ENCODE results near the gene CCL25.
A peak's percentile ranks its signal among the peaks of the same experiment; 100 is the strongest.
"Not testable (repeated sequence)": the region's sequence is repeated elsewhere in the genome, so short reads cannot be mapped to it uniquely, and the experiment has no call there.

The CCL25 gene

DNA sequence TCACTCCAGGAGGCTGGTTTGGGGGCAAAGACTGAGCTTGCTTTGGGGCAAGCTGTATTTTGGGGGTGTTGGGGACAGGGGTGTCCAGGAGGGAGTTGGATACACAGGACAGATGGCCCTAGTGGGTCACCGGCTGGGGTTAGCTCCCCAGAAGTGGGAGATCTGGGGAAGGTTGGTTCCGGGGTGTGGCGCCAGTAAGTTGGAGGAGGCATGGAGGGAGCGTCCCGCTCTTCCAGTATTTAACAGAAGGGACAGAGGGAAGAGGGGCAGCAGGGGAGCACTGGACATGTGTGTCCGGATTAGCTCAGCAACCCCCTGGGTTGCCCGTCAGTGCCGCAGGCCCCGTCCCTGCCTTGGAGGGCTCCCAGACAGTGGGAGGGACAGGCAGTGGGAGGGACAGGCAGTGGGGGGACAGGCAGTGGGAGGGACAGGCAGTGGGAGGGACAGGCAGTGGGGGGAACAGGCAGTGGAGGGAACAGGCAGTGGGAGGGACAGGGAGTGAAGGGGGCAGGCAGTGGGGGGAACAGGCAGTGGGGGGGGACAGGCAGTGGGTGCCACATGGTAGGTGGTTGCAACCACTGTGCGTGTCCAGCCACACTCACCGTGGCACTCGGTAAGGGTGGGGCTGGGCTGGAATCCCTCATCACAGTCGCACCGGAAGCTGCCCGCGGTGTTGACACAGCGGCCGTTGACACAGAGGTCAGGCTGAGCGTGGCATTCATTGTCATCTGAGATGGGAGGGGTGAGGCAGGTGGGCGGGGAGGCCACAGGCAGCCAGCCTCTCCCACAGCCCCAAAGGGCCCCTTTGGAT, 33.2 kb downstream of the CCL25 start:
- DNase-seq (ENCODE audit: low spot score), result peak; percentile 81

DNA sequence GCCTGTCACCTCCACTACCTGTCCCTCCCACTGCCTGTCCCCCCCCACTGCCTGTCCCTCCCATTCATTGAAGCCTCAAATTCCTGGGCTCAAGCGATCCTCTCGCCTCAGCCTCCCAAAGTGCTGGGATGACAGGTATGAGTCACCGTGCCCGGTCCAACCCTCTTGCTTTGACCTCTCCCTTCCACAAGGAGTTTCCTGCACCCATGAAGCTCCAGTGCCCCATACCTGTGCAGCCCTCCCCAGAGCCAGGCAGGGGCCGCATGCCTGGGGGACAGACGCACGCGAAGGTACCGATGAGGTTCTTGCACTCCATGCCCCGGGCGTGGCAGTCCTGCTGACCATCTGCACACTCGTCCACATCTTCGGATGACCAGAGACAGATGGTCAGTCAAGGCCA, 34.3 kb downstream of the CCL25 start:
- DNase-seq (ENCODE audit: low spot score), result no peak

DNA sequence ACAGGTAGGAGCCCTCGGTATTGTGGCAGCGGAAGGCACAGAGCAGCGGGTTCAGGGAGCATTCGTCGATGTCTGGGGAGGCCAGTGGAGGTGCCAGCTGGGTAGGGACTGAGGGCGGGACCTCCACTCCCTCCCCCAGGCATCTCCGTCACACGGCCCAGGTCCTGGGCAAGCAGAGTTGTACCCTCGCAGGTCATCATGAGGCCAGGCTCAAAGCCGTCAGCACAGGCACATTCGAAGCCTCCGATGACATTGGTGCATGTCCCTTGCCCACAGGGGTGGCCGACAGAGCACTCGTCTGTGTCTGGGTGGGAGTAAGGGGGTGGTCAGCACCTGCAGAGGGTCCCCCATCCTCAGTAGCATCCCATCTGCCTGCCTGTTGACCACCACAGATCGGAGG, 35.3 kb downstream of the CCL25 start:
- no peak for DNase-seq (ENCODE audit: low spot score)

DNA sequence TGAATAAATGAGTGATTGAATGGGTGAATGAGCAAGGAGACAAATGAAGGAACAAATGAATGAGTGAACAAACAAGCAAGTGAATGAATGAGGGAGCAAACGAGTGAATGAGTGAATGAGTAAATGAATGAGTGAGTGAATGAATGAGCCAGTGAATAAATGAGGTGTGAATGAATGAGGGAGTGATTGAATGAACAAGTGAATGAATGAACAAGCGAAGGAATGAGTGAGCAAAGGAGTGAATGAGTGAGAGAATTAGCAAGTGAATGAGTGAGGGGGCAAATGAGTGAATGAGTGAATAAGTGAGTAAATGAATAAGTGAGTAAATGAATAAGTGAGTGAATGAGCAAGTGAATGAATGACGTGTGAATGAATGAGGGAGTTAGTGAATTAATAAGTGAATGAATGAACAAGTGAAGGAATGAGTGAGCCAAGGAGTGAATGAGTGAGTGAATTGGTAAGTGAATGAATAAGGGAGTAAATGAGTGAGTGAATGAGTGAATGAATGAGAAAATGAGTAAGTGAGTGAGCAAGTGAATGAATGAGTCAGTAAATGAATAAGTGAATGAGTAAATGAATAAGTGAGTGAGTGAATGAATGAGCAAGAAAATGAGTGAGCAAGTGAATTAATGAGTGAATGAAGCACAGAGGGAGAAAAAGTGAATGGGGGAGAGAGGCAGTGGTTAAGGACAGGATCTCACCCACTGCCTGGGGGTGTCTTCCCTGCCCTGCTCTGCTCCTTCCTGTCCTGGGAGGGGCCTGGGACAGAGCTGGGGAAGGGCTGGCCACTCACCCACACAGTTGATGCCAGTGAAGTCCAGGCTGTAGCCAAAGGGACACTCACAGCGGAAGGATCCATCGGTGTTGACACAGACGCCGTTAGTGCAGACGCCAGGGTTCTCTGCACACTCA, 36.4 kb downstream of the CCL25 start:
- DNase-seq (ENCODE audit: low spot score), result no peak

DNA sequence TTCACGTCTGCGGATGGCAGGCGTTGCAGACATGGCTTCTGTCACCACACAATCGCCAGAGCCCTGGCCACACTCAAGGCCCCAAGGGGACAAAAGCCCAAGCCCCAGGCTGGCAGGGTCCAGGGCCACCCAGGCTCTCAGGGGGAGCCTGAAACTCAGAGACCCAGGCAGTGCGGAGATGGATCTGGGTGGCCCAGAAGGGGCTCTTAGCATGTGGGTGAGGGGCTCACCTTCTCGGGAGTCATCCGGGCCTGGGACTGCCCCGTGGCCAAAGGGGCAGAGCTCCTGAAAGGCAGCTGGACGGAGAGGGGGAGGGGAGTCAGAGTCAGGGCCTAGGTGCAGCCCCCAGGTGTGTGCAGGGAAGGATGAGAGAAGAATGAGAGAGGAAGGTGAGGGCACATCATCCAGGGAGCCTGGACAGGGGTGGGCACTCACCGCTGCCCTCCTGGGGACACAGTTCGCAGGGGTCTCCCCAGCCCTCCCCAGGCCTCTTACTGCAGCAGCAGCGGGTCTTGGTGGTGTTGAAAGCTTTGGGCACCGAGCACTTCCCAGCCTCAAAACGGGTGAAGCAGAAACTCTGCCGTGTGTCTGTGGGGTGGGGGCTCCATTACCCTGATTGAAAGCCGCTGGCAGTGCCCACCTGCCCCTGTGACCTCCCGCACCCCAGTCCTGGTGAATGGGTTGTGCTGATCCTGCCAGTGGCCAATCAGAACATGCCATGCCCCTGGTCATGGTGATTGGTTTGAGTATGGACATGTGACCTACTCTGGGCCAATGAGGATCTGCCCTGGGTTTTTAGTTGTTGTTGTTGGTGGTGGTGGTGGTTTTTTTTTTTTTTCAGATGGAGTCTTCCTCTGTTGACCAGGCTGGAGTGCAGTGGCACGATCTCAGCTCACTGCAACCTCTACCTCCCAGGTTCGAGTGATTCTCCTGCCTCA, 37.4 kb downstream of the CCL25 start:
- no peak for DNase-seq (ENCODE audit: low spot score)

DNA sequence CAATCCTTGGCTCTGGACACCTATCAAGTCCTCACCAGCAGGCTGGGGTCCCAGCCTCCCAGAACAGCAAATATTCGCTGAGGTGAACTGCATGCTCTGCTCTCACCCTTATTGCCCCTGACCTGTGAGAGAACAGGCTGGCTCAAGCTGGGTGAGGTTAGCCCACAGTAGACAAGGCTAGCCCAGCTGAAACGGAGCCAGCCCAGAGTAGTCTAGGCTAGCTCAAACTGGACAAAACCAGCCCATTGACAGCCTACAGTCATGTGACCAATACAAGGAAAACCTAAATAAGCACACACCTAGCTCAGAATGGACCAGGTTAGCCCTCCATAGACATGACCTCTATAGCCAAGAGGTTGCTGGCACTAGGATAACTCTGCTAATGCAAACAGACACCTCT, 38.4 kb downstream of the CCL25 start:
- DNase-seq (ENCODE audit: low spot score), result no peak

DNA sequence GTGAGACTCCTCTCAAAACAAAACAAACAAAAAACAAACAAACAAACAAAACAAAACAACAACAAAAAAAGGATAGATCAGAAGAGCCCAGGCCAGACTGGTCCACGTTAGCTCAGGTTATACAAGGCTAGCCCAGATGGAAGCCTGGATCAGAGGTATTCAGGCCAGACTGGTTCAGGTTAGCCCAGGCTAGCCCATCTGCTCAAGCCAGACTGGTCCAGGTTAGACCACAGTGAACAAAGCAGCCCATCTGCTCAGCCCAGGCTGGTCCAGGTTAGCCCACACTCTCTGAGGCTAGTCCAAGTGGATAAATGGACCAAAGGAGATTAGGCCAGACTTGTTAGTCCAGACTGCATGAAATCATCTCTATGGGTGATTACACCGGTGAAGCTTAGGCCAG, 41.2 kb downstream of the CCL25 start:
- DNase-seq (ENCODE audit: low spot score), result no peak

DNA sequence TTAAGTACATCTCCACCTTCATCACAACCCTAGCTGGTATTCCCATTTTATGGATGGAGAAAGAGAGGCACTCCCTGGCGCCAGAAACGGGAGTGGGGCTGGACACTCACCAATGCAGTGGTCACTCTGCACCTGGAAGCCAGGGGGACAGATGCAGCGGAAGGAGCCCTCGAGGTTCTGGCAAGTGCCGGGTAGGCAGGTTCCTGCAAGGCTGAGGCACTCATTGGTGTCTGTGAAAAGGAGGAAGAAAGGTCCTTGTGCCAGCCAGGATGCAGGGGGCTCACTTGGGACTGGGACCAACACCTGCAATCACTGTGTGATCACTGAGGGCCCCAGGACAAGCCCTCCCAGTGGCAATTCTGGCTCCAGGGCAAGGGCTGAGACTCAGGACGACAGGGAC, 41.8 kb downstream of the CCL25 start:
- DNase-seq (ENCODE audit: low spot score), result no peak

DNA sequence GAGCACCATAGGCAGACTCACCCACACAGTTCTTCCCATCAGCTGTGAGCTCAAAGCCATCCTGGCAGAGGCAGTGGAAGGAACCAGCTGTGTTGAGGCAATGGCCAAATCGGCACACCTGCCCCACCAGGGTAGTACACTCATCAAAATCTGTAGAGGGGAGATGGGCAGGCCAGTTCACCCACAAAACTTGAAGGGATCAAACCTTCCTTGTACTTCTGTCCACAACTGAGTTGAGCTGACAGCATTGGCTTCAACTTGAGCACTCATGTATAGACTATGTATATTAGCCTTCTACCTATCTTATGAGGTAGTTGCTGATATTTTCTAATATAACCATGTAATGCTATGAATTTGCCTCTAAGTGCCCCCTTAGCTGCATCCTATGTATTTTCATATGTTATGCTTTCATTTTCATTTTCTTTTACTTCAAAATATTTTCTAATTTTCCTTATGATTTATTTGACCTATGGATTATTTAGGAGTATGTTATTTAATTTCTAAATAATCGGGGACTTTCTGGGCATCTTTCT, 42.9 kb downstream of the CCL25 start:
- DNase-seq (ENCODE audit: low spot score), result no peak

DNA sequence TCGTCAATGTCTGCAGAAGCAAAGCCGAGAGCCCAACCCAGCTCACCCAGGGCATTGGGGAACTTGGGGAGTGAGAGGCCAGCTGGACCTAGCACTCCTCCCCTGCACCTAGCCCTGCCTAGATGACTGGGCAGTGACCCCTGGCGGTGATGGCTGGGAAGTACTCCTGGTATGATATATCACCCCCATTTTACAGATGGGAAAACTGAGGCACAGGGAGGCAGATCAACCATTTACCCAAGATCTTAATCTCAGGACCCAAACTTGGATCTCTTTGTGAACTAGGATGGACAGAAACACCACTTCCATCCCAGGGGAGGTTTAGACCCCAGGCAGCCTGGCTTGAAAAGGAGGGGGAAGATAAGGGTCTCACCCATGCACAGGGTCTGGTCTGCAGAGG, 43.5 kb downstream of the CCL25 start:
- DNase-seq (ENCODE audit: low spot score), result no peak

DNA sequence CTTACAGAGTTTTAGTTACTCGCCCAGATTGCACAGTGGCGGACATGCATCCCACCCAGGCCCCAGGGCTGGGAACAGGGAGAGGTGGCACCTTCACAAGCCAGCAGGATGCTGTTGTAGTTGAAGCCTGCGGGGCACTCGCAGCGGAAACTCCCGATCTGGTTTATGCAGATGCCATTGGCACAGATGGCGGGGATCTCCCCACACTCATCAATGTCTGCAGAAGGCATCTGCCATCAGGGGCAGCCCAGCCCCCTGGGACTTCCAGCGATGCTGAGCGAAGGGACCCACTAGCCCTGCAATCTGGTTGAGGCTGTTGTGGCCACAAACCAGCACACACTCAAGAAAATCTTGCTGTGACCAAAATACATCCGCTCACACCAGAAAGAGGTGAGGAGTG, 44.6 kb downstream of the CCL25 start:
- DNase-seq (ENCODE audit: low spot score), result no peak

DNA sequence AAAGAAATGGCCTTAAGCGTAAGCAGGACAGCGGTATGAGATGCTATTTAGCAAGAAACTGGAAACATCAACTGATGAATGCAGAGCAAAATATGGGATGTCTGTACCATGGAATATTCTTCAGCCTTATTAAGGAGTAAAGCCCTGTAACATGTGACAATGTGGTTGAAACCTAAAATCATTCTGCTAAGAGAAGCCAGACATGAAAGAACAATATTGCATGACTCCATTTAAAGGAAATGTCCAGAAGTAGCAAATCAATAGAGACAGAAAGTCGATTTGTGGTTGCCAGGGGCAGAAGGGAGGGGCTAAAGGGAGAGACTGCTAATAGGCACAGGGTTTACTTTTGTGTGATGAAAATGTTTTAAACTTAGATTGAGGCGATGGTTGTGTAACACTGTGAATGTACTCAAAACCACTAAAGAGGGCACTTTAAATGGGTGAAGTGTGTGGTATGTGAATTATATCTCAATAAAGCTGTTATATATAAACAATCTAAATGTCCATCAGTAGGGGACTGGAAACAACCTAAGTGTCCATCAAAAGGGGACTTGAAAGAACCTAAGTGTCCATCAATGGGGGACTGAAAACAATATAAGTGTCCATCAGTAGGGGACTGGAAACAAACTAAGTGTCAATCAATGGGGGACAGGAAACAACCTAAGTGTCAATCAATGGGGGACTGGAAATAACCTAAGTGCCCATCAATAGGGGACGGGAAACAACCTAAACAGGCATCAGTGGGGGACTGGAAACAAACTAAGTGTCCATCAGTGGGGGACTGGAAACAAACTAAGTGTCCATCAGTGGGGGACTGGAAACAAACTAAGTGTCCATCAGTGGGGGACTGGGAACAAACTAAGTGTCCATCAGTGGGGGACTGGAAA, 45.4 kb downstream of the CCL25 start:
- DNase-seq (ENCODE audit: low spot score), result no peak

DNA sequence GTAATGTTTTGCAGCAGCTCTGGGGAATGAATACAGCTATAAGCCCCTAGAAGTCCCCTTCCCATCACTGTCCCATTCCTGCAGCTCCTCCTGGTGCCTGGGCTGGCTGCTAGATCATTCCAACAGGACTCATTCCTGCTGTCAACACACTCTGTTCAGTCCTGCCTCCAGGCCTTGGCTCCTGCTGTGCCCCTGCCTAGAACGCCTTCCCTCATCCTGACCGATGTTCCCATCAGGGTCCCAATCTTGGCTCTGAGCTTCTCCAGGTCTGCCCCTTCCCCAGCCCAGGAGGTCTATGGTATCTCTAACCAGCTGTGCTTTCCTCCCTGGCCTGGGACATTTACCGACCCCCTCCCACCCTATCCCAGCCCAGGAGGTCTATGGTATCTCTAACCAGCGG, 48.8 kb downstream of the CCL25 start:
- DNase-seq (ENCODE audit: low spot score), result no peak

DNA sequence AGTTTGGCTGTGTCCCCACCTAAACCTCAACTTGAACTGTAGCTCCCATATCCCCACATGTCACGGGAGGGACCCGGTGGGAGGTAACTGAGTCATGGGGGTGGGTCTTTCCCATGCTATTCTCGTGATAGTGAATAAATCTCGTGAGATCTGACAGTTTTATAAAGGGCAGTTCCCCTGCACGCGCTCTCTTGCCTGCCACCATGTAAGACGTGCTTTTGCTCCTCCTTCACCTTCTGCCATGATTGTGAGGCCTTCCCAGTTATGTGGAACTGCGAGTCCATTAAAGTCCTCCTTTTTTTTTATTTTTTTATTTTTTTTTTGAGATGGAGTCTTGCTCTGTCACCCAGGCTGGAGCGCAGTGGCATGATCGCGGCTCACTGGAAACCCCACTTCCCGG, 49.4 kb downstream of the CCL25 start:
- DNase-seq (ENCODE audit: low spot score), result not testable (repeated sequence)

DNA sequence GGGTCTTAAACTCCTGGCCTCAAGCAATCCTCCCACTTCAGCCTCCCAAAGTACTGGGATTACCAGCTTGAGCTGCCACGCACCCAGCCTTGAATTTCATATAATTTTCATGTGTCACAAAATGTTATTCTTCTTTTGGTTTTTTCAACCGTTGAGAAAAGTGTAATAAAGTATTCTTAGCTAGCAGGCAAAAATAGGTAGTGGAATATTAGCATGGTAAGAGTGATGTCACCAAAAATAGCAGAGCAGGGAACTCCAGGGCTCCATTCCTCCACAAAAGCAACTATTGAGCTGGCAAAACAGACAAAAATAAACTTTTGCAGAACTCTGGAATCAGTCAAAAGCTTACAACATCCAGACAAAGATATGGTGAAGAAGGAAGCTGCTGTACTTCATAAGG, 52.9 kb downstream of the CCL25 start:
- no peak for DNase-seq (ENCODE audit: low spot score)

DNA sequence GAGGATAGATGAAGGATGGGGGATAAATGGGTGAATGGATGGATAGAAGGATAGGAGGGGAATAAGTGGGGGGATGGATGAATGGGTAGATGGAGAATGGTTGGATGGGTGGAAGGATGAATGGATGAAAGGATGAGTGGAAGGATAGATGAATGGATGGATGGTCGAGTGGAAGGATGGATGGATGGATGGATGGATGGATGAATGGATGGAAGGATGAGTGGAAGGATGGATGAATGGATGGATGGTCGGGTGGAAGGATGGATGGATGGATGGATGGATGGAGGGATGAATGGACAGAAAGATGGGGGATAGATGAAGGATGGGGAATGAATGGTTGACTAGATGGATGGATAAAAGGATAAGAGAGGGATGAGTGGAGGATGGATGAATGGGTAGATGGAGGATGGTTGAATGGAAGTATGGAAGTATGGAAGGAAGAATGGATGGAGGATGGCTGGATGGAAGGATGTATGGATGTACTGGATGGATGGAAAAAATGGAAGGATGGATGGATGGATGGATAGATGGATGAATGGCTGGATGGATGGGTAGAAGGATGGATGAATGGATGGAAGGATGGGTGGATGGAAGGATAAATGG, 54.8 kb downstream of the CCL25 start:
- no peak for DNase-seq (ENCODE audit: low spot score)

DNA sequence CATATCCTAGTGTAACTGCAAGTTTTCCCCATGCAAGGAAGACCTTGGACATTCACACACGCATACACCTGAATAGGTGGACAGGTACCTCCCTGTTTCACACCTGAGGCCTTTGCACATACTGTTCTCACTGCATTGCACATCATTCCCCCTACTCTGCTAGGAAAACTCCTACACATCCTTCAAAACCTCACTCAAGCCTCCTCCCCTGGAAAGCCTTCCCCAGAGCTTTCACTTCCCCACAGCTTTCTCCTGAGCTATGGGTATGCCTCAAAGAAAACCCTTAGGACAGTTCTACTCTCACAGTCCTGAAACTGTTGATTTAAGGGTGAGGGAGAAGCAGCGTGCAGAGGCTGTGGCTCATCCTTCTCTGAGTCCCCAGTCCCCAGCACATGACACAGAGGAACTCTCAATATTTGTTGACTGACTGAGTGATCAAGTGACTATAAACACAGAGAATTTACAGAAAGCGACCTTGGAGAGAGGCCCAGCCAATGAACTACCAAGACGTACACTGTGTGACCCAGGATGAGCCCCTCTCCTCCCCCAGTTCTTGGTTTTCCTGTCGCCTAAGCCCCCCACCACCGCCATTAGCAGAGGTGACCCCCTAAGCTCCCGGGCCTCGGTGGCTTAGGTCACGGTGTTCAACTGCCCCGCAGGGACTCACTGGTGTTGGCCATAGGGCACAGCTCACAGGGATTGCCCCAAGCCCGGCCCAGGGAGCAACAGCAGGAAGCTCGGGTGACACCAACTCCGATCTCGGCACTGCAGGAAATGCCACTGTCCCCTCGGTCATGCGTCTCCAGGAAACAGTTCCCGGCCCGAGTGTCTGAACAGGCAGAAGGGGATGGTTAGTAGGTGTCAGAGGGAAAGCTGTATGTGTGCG, 56.2 kb downstream of the CCL25 start:
- DNase-seq (ENCODE audit: low spot score), result no peak

DNA sequence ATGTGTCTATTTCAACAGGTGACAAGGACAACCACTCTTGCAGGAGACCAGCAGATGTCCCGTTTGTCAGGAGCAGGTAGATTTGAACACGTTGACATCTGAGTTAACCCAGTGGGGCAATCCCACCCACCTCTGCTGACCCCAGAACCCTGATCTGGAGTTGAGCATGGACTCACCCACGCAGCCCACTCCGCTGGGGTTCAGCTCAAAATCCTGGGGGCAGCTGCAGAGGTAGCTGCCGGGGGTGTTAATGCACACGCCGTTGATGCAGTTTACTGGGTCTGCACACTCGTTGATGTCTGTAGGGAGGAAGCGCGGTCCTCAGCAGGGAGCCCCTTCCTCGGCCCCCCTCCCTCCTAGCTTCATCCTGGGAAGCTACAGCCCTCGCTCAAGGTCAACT, 56.9 kb downstream of the CCL25 start:
- DNase-seq (ENCODE audit: low spot score), result no peak

DNA sequence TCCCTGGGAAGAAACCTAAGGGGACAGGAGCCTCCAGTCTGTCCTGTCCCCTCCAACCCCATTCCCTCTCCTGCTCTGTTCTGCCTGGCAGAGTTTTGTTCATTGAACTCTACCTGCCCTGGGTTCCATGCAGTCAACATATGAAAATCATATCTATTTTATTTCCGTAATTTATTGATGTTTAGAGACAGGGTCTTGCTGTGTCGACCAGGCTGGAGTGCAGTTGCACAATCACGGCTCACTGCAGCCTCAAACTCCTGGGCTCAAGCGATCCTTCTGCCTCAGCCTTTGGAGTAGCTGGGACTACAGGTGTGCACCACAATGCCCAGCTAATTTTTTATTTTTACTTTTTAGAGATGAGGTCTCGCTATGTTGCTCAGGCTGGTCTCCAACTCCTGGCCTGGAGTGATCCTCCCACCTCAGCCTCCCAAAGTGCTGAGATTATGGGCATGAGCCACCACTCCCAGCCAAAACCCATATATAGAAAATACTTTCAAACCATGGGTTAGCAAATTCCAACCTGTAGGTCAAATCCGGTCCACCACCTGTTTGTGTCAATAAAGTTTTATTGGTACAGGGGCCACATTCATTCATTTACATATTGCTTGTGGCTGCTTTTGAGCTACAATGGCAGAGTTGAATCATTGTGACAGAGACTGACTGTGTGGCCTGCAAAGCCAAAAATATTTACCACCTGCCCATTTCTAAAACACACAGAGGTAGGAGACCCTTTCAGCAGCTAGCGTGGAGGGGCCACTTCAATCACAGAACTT, 57.5 kb downstream of the CCL25 start:
- DNase-seq (ENCODE audit: low spot score), result no peak
